ENCODE measurements around the gene CARMIL1.

CARMIL1 gene

GRCh38 chr6:25485821-25486534 lies 206.8 kb downstream of the CARMIL1 start:
- no peak for DNase-seq

- DNase-seq = no peak
These were observed 207.4 kb downstream of the CARMIL1 start for GRCh38 chr6:25486550-25486949.

GRCh38 chr6:25487012-25487411 lies 207.8 kb downstream of the CARMIL1 start:
- no peak for DNase-seq

- DNase-seq = no peak
These were observed 209.0 kb downstream of the CARMIL1 start for GRCh38 chr6:25488156-25488555.

GRCh38 chr6:25489399-25489798 lies 210.2 kb downstream of the CARMIL1 start:
- no peak for DNase-seq

- peak; percentile 39 for DNase-seq
These were observed 211.0 kb downstream of the CARMIL1 start for GRCh38 chr6:25490018-25490801.

GRCh38 chr6:25492951-25493350 lies 213.8 kb downstream of the CARMIL1 start:
- no peak for DNase-seq

GRCh38 chr6:25494469-25494868 lies 215.3 kb downstream of the CARMIL1 start:
- DNase-seq = no peak

GRCh38 chr6:25497383-25498040 lies 218.3 kb downstream of the CARMIL1 start:
- DNase-seq = no peak

GRCh38 chr6:25498505-25498904 lies 219.3 kb downstream of the CARMIL1 start:
- no peak for DNase-seq

- DNase-seq = no peak
These were observed 220.6 kb downstream of the CARMIL1 start for GRCh38 chr6:25499615-25500235.

GRCh38 chr6:25503686-25504085 lies 224.5 kb downstream of the CARMIL1 start:
- DNase-seq = no peak

- no peak for DNase-seq
These were observed 225.5 kb downstream of the CARMIL1 start for GRCh38 chr6:25504661-25505060.

- no peak for DNase-seq
These were observed 226.8 kb downstream of the CARMIL1 start for GRCh38 chr6:25506020-25506419.

GRCh38 chr6:25508051-25508450 lies 228.9 kb downstream of the CARMIL1 start:
- DNase-seq = no peak

- no peak for DNase-seq
These were observed 232.2 kb downstream of the CARMIL1 start for GRCh38 chr6:25511376-25511775.

- DNase-seq = no peak
These were observed 233.4 kb downstream of the CARMIL1 start for GRCh38 chr6:25512560-25512959.

GRCh38 chr6:25519856-25520255 lies 240.7 kb downstream of the CARMIL1 start:
- DNase-seq = no peak

- no peak for DNase-seq
These were observed 245.4 kb downstream of the CARMIL1 start for GRCh38 chr6:25524542-25524941.

- no peak for DNase-seq
These were observed 245.9 kb downstream of the CARMIL1 start for GRCh38 chr6:25525078-25525477.

GRCh38 chr6:25534942-25535631 lies 255.9 kb downstream of the CARMIL1 start:
- no peak for DNase-seq

GRCh38 chr6:25535632-25536225 lies 256.6 kb downstream of the CARMIL1 start:
- no peak for DNase-seq
